Right lobe of liver (tissue), 6 donors: ENCODE measurements around the gene ASB15. TPM values are rescaled to one million over a fixed set of nuclear protein-coding genes. Genes with fewer than 3 reads are reported as not detected.
A peak's percentile ranks its signal among the peaks of the same experiment; 100 is the strongest.

Source experiments
- ATAC-seq, 4 donors: fragments of 200-7000 bp; cut with Tn5 transposase; one replicate each; pipeline ENCODE4 v1.9.1; 2020; ENCODE audit warnings: mild to moderate bottlenecking in 4 of 4, moderate library complexity in 4 of 4
- DNase-seq, 3 donors: peaks; one replicate each; pipeline ENCODE4 v3.0.0-alpha.2; 2020
- H3K27ac ChIP-seq, 3 donors: fragments of 200-600 bp; one replicate each; pipeline ENCODE4 v1.8.0; 2022
- H3K27me3 ChIP-seq, 2 donors: fragments of 200-600 bp; one replicate each; pipeline ENCODE4 v1.8.0; 2022
- H3K36me3 ChIP-seq, 4 donors: fragments of 200-600 bp; sonication (generic) in 1 of 4; one replicate each; pipeline versions ENCODE4 v1.5.1 to v1.8.0; 2017 to 2022; ENCODE audit warnings: control low read depth in 1 of 4
- H3K4me1 ChIP-seq, 4 donors: fragments of 200-600 bp; sonication (generic) in 1 of 4; one replicate each; pipeline versions ENCODE4 v1.5.1 to v1.8.0; 2017 to 2022; ENCODE audit warnings: control low read depth in 1 of 4
- H3K4me3 ChIP-seq, 3 donors: fragments of 200-600 bp; one replicate each; pipeline ENCODE4 v1.8.0; 2022
- H3K9me3 ChIP-seq, 4 donors: fragments of 200-600 bp; sonication (generic) in 1 of 4; one replicate each; pipeline versions ENCODE4 v1.5.1 to v1.8.0; 2017 to 2022; ENCODE audit warnings: control low read depth in 1 of 4
- POLR2A ChIP-seq: fragments of 450-650 bp; IDR thresholded peaks from one replicate; pipeline ENCODE4 v1.6.1; 2017; ENCODE audit warnings: antibody characterized with exemption, mild to moderate bottlenecking
- WGBS: methylation state at CpG from one replicate; pipeline ENCODE4 v1.1.6; 2018; ENCODE audit warnings: low coverage, low lambda C conversion rate; ENCODE audit not compliant: insufficient coverage; ENCODE audit errors: missing lambda C conversion rate; 5-methylcytosine and 5-hydroxymethylcytosine counted together
- intact Hi-C, 2 donors: fragments of 100-400 bp; cut with DNase I; formaldehyde crosslinking; loops; one replicate each; pipeline versions ENCODE4 v1.11.2 to v1.14.1; 2022
- total RNA-seq, 6 experiments: library from RNA; depleted of rRNA in 2 of 6; stranded (reverse); fragments of >200 nt in 2 of 6; fragmentation: NEBNext Ultra II Directional in 3 of 6; extraction: Animal tissue kit (Norgen Biotek cat#: 25700) in 3 of 6; gene quantifications; one replicate each; pipeline versions ENCODE4 v1.1.0 to v1.2.4, GENCODE V29; 2016 to 2023
- TF ChIP-seq, protein P1 (sequence below), 4 donors: fragments of 200-600 bp in 3 of 4; fragments of 450-650 bp in 1 of 4; IDR thresholded peaks; one replicate each; pipeline versions ENCODE4 v1.5.1 to v1.8.0; 2016 to 2022; ENCODE audit warnings: antibody characterized with exemption in 4 of 4, mild to moderate bottlenecking in 2 of 4
- donor health status: DM: no; HTN: yes; CAD: no.
- donor health status: DM: no; HTN: no; CAD: no.
- donor health status: DM: no; HTN: no; CAD: no.
- donor health status: DM: no; HTN: yes; CAD: no.
- donor health status: DM: no; HTN: yes; CAD: no.

The ASB15 gene
- total RNA-seq, 6 experiments from 2014 or later, result not detected

- TF ChIP-seq, protein P1, sequence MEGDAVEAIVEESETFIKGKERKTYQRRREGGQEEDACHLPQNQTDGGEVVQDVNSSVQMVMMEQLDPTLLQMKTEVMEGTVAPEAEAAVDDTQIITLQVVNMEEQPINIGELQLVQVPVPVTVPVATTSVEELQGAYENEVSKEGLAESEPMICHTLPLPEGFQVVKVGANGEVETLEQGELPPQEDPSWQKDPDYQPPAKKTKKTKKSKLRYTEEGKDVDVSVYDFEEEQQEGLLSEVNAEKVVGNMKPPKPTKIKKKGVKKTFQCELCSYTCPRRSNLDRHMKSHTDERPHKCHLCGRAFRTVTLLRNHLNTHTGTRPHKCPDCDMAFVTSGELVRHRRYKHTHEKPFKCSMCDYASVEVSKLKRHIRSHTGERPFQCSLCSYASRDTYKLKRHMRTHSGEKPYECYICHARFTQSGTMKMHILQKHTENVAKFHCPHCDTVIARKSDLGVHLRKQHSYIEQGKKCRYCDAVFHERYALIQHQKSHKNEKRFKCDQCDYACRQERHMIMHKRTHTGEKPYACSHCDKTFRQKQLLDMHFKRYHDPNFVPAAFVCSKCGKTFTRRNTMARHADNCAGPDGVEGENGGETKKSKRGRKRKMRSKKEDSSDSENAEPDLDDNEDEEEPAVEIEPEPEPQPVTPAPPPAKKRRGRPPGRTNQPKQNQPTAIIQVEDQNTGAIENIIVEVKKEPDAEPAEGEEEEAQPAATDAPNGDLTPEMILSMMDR (IDR thresholded peaks at IDR 0.05), result peak; percentile 52 to 73 (median 58)
- TF ChIP-seq POLR2A, result no peak
- Histone ChIP-seq H3K27ac (no peak overlapping the region), H3K4me3 (no peak overlapping the region), H3K4me1 (peaks cover 0 to 34% (median 14%) of the 10 kb centered on the region in 4 donors), H3K9me3 (no peaks in the 10 kb centered on the region), H3K27me3 (no peaks in the 10 kb centered on the region), H3K36me3 (peaks cover 0 to 3% (median 0%) of the 10 kb centered on the region in 4 donors)
- WGBS, result 27% methylated on average over 1 of the region's 1 CpG
- ATAC-seq (peak; percentile 64 to 71 (median 70)), DNase-seq (no peak)
- intact Hi-C loops, result no loop called here
These were observed 81.1 kb downstream of the ASB15 start for GRCh38 chr7:123682690-123683089.

GRCh38 chr7:123687161-123687560 is 85.5 kb downstream of the ASB15 start:
- no peak for ATAC-seq
- no peaks in the 10 kb centered on the region for H3K9me3 ChIP-seq
- TF ChIP-seq, protein P1 (IDR thresholded peaks at IDR 0.05), result no peak
- no peak for TF ChIP-seq POLR2A
- intact Hi-C loops, result no loop called here
- 83% methylated on average over 2 of the region's 2 CpGs for WGBS
- no peaks in the 10 kb centered on the region for H3K27me3 ChIP-seq
- H3K36me3 ChIP-seq, result peaks cover 0 to 30% (median 6%) of the 10 kb centered on the region in 4 donors
- peaks cover 0 to 10% (median 3%) of the 10 kb centered on the region in 4 donors for H3K4me1 ChIP-seq
- H3K27ac ChIP-seq, result no peak overlapping the region
- no peak for DNase-seq
- no peak overlapping the region for H3K4me3 ChIP-seq

DNA sequence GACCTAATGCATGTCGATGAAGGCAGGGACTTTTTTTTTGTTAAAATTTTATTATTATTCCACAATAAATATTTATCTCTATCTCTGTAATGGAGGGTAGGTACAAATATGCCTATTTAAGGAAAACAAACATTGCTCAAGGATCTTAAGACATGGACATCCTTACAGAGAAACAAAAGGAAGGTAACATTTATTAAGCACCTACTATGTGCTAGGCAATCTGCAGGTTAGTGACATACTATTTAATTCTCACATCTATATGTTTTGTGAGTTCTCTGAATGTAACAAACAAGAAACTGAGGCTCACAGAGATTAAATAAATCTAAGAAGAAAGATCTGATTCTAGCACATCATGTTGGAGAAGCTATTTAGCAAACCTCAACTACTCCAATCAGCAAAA is 86.1 kb downstream of the ASB15 start:
- 80% methylated on average over 1 of the region's 1 CpG for WGBS
- no peaks in the 10 kb centered on the region for H3K9me3 ChIP-seq
- no peak for ATAC-seq
- H3K27me3 ChIP-seq, result no peaks in the 10 kb centered on the region
- H3K36me3 ChIP-seq, result peaks cover 0 to 34% (median 6%) of the 10 kb centered on the region in 4 donors
- no peak for DNase-seq
- peaks cover 0 to 5% (median 0%) of the 10 kb centered on the region in 4 donors for H3K4me1 ChIP-seq
- TF ChIP-seq, protein P1 (IDR thresholded peaks at IDR 0.05), result no peak
- TF ChIP-seq POLR2A, result no peak
- no peak overlapping the region for H3K4me3 ChIP-seq
- H3K27ac ChIP-seq, result no peak overlapping the region
- intact Hi-C loops, result no loop called here

Other genes with a start within 250 kb of the ASB15 start
- gene IQUB, start 67.2 kb upstream of the ASB15 start, total RNA-seq, result under 1 TPM in 4 of 6 experiments, not detected in 2; 0.06 to 0.19 (median 0.10) TPM
- 10 to 100 TPM; 23.4 to 50.4 (median 44.0) TPM for gene NDUFA5, start 44.0 kb upstream of the ASB15 start, total RNA-seq
- gene LMOD2, start 54.0 kb downstream of the ASB15 start, total RNA-seq, result under 1 TPM in 1 of 6 experiments, not detected in 5; 0.37 TPM
- gene WASL, start 147.2 kb downstream of the ASB15 start, total RNA-seq, result 10 to 100 TPM; 20.6 to 26.7 (median 24.8) TPM
- gene HYAL4, start 243.3 kb downstream of the ASB15 start, total RNA-seq, result not detected